Jurkat, Clone E6-1 (cell line): Measurements from ENCODE around the gene NDC1.

Experiments
- DNase-seq: peaks from one replicate; pipeline ENCODE4 v3.0.0-alpha.2; 2011; ENCODE audit warnings: low read depth, low spot score
- H3K4me3 ChIP-seq: 2 replicates; pipeline ENCODE4 v1.5.1; 2011; ENCODE audit warnings: mild to moderate bottlenecking, low read length, control low read depth, moderate library complexity

Gene NDC1

GRCh38 chr1:53735681-53736080 is 102.4 kb downstream of the NDC1 start:
- no peak for DNase-seq
- no peak overlapping the region for H3K4me3 ChIP-seq

- no peak overlapping the region for H3K4me3 ChIP-seq
- no peak for DNase-seq
Measured at GRCh38 chr1:53735261-53735660, 102.8 kb downstream of the NDC1 start.

GRCh38 chr1:53734650-53735211 is 103.4 kb downstream of the NDC1 start:
- no peak for DNase-seq
- no peak overlapping the region for H3K4me3 ChIP-seq

GRCh38 chr1:53733975-53734649 is 104.0 kb downstream of the NDC1 start:
- DNase-seq, result no peak
- no peak overlapping the region for H3K4me3 ChIP-seq

GRCh38 chr1:53733447-53733931 is 104.6 kb downstream of the NDC1 start:
- DNase-seq, result no peak
- no peak overlapping the region for H3K4me3 ChIP-seq

GRCh38 chr1:53732912-53733317 is 105.2 kb downstream of the NDC1 start:
- no peak for DNase-seq
- H3K4me3 ChIP-seq, result no peak overlapping the region

GRCh38 chr1:53732409-53732808 is 105.7 kb downstream of the NDC1 start:
- no peak overlapping the region for H3K4me3 ChIP-seq
- DNase-seq, result no peak

- H3K4me3 ChIP-seq, result no peak overlapping the region
- DNase-seq, result no peak
Measured at GRCh38 chr1:53731779-53732305, 106.3 kb downstream of the NDC1 start.

GRCh38 chr1:53731043-53731600 is 107.0 kb downstream of the NDC1 start:
- no peak for DNase-seq

GRCh38 chr1:53730224-53730865 is 107.8 kb downstream of the NDC1 start:
- no peak overlapping the region for H3K4me3 ChIP-seq
- no peak for DNase-seq

More at GRCh38 chr1:53731043-53731600, 107.0 kb downstream of the NDC1 start:
- H3K4me3 ChIP-seq, result no peak overlapping the region

- no peak for DNase-seq
- no peak overlapping the region for H3K4me3 ChIP-seq
Measured at GRCh38 chr1:53729456-53730223, 108.5 kb downstream of the NDC1 start.

GRCh38 chr1:53728702-53729455 is 109.2 kb downstream of the NDC1 start:
- no peak overlapping the region for H3K4me3 ChIP-seq

GRCh38 chr1:53728196-53728595 is 109.9 kb downstream of the NDC1 start:
- no peak for DNase-seq
- H3K4me3 ChIP-seq, result no peak overlapping the region

More at GRCh38 chr1:53728702-53729455, 109.2 kb downstream of the NDC1 start:
- DNase-seq, result no peak

- no peak overlapping the region for H3K4me3 ChIP-seq
- no peak for DNase-seq
Measured at GRCh38 chr1:53727461-53728092, 110.5 kb downstream of the NDC1 start.

GRCh38 chr1:53726009-53726600 is 112.0 kb downstream of the NDC1 start:
- H3K4me3 ChIP-seq, result no peak overlapping the region
- DNase-seq, result no peak

- H3K4me3 ChIP-seq, result no peak overlapping the region
- DNase-seq, result no peak
Measured at GRCh38 chr1:53725238-53725689, 112.8 kb downstream of the NDC1 start.

GRCh38 chr1:53722025-53722424 is 116.1 kb downstream of the NDC1 start:
- DNase-seq, result no peak
- no peak overlapping the region for H3K4me3 ChIP-seq

GRCh38 chr1:53721088-53721487 is 117.0 kb downstream of the NDC1 start:
- DNase-seq, result no peak

More at GRCh38 chr1:53721088-53721487, 117.0 kb downstream of the NDC1 start:
- H3K4me3 ChIP-seq, result no peak overlapping the region
